ENCODE measurements around the gene RASAL1. TPM values are rescaled to one million over a fixed set of nuclear protein-coding genes. Genes with fewer than 3 reads are reported as not detected.

The RASAL1 gene
- total RNA-seq, 1 experiment from 2014 or later = 8.1 TPM

- no peak for TF ChIP-seq ZNF425 (CRISPR knock-in tag; conservative IDR thresholded peaks at IDR 0.05)
- TF ChIP-seq, protein P1, sequence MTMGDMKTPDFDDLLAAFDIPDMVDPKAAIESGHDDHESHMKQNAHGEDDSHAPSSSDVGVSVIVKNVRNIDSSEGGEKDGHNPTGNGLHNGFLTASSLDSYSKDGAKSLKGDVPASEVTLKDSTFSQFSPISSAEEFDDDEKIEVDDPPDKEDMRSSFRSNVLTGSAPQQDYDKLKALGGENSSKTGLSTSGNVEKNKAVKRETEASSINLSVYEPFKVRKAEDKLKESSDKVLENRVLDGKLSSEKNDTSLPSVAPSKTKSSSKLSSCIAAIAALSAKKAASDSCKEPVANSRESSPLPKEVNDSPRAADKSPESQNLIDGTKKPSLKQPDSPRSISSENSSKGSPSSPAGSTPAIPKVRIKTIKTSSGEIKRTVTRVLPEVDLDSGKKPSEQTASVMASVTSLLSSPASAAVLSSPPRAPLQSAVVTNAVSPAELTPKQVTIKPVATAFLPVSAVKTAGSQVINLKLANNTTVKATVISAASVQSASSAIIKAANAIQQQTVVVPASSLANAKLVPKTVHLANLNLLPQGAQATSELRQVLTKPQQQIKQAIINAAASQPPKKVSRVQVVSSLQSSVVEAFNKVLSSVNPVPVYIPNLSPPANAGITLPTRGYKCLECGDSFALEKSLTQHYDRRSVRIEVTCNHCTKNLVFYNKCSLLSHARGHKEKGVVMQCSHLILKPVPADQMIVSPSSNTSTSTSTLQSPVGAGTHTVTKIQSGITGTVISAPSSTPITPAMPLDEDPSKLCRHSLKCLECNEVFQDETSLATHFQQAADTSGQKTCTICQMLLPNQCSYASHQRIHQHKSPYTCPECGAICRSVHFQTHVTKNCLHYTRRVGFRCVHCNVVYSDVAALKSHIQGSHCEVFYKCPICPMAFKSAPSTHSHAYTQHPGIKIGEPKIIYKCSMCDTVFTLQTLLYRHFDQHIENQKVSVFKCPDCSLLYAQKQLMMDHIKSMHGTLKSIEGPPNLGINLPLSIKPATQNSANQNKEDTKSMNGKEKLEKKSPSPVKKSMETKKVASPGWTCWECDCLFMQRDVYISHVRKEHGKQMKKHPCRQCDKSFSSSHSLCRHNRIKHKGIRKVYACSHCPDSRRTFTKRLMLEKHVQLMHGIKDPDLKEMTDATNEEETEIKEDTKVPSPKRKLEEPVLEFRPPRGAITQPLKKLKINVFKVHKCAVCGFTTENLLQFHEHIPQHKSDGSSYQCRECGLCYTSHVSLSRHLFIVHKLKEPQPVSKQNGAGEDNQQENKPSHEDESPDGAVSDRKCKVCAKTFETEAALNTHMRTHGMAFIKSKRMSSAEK (CRISPR knock-in tag; IDR thresholded peaks at IDR 0.05; ENCODE audit: borderline replicate concordance) = no peak
- no peak for TF ChIP-seq CBFB (CRISPR knock-in tag; IDR thresholded peaks at IDR 0.05; ENCODE audit: low read depth)
- no peak for TF ChIP-seq ZNF219 (CRISPR knock-in tag; IDR thresholded peaks at IDR 0.05; ENCODE audit: borderline replicate concordance)
- no peak for TF ChIP-seq NFYB (CRISPR knock-in tag; conservative IDR thresholded peaks at IDR 0.05; ENCODE audit: low read depth)
- no peak for TF ChIP-seq ZNF416 (CRISPR knock-in tag; IDR thresholded peaks at IDR 0.05)
These were observed 20.0 kb downstream of the RASAL1 start (continued) for GRCh38 chr12:113115455-113116126.

DNA sequence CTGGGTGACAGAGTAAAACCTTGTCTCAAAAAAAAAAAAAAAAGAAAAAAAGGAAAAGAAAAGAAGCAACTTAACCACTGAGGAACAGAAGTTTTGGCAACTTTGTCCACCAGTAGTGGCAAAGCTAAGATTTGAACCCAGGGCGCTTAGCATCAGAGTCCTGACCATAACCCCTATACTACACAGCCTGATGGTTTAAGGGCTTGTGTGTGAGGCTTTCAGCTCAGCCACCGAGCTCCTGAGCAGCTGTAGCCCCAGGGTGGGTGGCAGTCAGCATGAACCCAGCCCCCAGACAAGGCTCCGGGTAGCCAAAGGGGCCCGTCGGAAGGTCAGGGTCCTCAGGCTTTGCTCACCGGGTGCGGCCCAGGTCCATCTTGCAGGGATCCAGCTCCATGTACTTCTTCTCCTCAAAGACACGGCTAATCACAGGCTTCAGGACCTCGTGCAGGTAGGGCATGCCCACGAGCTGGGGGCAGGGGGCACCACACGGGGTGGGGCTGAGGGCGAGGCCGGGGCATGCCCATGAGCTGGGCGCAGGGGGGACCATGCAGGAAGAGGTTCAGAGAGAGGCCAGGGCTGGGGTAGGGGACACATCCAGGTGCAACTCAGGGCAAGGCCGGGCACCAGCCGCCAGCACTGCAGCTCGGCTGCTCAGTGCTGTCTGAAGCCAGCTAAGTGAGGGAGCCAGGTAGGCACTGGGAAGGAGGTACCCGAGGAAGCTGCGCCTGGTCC is 20.9 kb downstream of the RASAL1 start:
- ATAC-seq = no peak
- POLR2A ChIA-PET = interaction anchor here (1.3 kb wide), 1 partner anchor 60 kb away, joined by 5 read pairs; no protein-coding TSS in a partner anchor

More for the DNA sequence above, 20.9 kb downstream of the RASAL1 start:
- TF ChIP-seq IRF2 (CRISPR knock-in tag; IDR thresholded peaks at IDR 0.05; ENCODE audit: borderline replicate concordance, low read depth) (no peak), NFATC4 (CRISPR knock-in tag; IDR thresholded peaks at IDR 0.05) (no peak), NR1H2 (CRISPR knock-in tag; IDR thresholded peaks at IDR 0.05) (no peak), CBFB (CRISPR knock-in tag; IDR thresholded peaks at IDR 0.05; ENCODE audit: low read depth) (no peak), TEAD4 (CRISPR knock-in tag; IDR thresholded peaks at IDR 0.05) (no peak), ZNF671 (CRISPR knock-in tag; IDR thresholded peaks at IDR 0.05) (no peak), ZNF396 (CRISPR knock-in tag; IDR thresholded peaks at IDR 0.05; ENCODE audit: borderline replicate concordance) (no peak), FOXJ3 (CRISPR knock-in tag; IDR thresholded peaks at IDR 0.05; ENCODE audit: borderline replicate concordance) (no peak), MLX (CRISPR knock-in tag; IDR thresholded peaks at IDR 0.05) (no peak), NFE2L1 (CRISPR knock-in tag; IDR thresholded peaks at IDR 0.05) (no peak), USF2 (CRISPR knock-in tag; IDR thresholded peaks at IDR 0.05) (no peak), PRRX2 (CRISPR knock-in tag; IDR thresholded peaks at IDR 0.05) (no peak), STAT6 (CRISPR knock-in tag; conservative IDR thresholded peaks at IDR 0.05; ENCODE audit: low read depth) (no peak)
- TF ChIP-seq, protein P2, sequence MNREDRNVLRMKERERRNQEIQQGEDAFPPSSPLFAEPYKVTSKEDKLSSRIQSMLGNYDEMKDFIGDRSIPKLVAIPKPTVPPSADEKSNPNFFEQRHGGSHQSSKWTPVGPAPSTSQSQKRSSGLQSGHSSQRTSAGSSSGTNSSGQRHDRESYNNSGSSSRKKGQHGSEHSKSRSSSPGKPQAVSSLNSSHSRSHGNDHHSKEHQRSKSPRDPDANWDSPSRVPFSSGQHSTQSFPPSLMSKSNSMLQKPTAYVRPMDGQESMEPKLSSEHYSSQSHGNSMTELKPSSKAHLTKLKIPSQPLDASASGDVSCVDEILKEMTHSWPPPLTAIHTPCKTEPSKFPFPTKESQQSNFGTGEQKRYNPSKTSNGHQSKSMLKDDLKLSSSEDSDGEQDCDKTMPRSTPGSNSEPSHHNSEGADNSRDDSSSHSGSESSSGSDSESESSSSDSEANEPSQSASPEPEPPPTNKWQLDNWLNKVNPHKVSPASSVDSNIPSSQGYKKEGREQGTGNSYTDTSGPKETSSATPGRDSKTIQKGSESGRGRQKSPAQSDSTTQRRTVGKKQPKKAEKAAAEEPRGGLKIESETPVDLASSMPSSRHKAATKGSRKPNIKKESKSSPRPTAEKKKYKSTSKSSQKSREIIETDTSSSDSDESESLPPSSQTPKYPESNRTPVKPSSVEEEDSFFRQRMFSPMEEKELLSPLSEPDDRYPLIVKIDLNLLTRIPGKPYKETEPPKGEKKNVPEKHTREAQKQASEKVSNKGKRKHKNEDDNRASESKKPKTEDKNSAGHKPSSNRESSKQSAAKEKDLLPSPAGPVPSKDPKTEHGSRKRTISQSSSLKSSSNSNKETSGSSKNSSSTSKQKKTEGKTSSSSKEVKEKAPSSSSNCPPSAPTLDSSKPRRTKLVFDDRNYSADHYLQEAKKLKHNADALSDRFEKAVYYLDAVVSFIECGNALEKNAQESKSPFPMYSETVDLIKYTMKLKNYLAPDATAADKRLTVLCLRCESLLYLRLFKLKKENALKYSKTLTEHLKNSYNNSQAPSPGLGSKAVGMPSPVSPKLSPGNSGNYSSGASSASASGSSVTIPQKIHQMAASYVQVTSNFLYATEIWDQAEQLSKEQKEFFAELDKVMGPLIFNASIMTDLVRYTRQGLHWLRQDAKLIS (CRISPR knock-in tag; IDR thresholded peaks at IDR 0.05; ENCODE audit: borderline replicate concordance) = no peak
- no peaks in the 10 kb centered on the region; the same call in none of the 2 replicates for H3K4me1 Mint-ChIP-seq
- no peak overlapping the region for H3K27ac Mint-ChIP-seq
- no peak for DNase-seq (ENCODE audit: low spot score)
- H3K9me3 Mint-ChIP-seq = no peaks in the 10 kb centered on the region
- H3K27me3 Mint-ChIP-seq (ENCODE audit: low read depth) = no peaks in the 10 kb centered on the region; the same call in 1 of the 2 replicates
- CTCF ChIA-PET = interaction anchor here (0.5 to 1.8 kb wide), 6 partner anchors 9 to 122 kb away, joined by 3 to 6 read pairs (median 4); partner anchors contain the start of gene RASAL1
- no peaks in the 10 kb centered on the region for H3K36me3 Mint-ChIP-seq
- no peak overlapping the region for H3K4me3 Mint-ChIP-seq
